Hepatocyte (in vitro differentiated cells): ENCODE data around the gene MLPH. TPM values are rescaled to one million over a fixed set of nuclear protein-coding genes. Genes with fewer than 3 reads are reported as not detected.
A peak's percentile ranks its signal among the peaks of the same experiment; 100 is the strongest.

Experiments used
- DNase-seq: peaks from one replicate; pipeline ENCODE4 v3.0.0-alpha.2; 2016; ENCODE audit warnings: low spot score
- H2AFZ ChIP-seq: fragments of 200-600 bp; sonication (generic); 2 replicates; pipeline ENCODE4 v1.6.0; 2016; ENCODE audit warnings: antibody characterized with exemption, mild to moderate bottlenecking
- H3K27ac ChIP-seq: fragments of 200-600 bp; sonication (generic); 2 replicates; pipeline ENCODE4 v1.5.1; 2016; ENCODE audit warnings: mild to moderate bottlenecking
- H3K27me3 ChIP-seq: fragments of 200-600 bp; sonication (generic); 2 replicates; pipeline ENCODE4 v1.6.1; 2016
- H3K36me3 ChIP-seq: fragments of 200-600 bp; sonication (generic); replicated peaks from 2 replicates; pipeline ENCODE4 v1.5.1; 2016; ENCODE audit warnings: low read depth; ENCODE audit not compliant: insufficient read depth
- H3K4me1 ChIP-seq: fragments of 200-600 bp; sonication (generic); 2 replicates; pipeline ENCODE4 v1.5.1; 2016; ENCODE audit warnings: mild to moderate bottlenecking, moderate library complexity; ENCODE audit not compliant: insufficient read depth
- H3K4me2 ChIP-seq: fragments of 200-600 bp; sonication (generic); 2 replicates; pipeline ENCODE4 v1.6.0; 2016
- H3K4me3 ChIP-seq: fragments of 200-600 bp; sonication (generic); 2 replicates; pipeline ENCODE4 v1.5.1; 2016; ENCODE audit warnings: mild to moderate bottlenecking
- H3K79me2 ChIP-seq: fragments of 200-600 bp; sonication (generic); 2 replicates; pipeline ENCODE4 v1.6.0; 2017; ENCODE audit warnings: mild to moderate bottlenecking
- H3K9me2 ChIP-seq: fragments of 200-600 bp; sonication (generic); replicated peaks from 2 replicates; pipeline ENCODE4 v1.6.0; 2017; ENCODE audit warnings: mild to moderate bottlenecking; ENCODE audit not compliant: insufficient read depth
- H3K9me3 ChIP-seq: fragments of 200-600 bp; sonication (generic); 2 replicates; pipeline ENCODE4 v1.5.1; 2016; ENCODE audit warnings: low read depth, mild to moderate bottlenecking
- H4K20me1 ChIP-seq: fragments of 200-600 bp; sonication (generic); 2 replicates; pipeline ENCODE4 v1.6.0; 2016; ENCODE audit warnings: mild to moderate bottlenecking; ENCODE audit not compliant: insufficient read depth, poor library complexity, severe bottlenecking
- EZH2 ChIP-seq: fragments of 200-600 bp; sonication (generic); IDR thresholded peaks from 2 replicates; pipeline ENCODE4 v1.6.1; 2016; ENCODE audit warnings: antibody characterized with exemption, mild to moderate bottlenecking, borderline replicate concordance
- EZH2phosphoT487 ChIP-seq: fragments of 200-600 bp; sonication (generic); IDR thresholded peaks from one replicate; pipeline ENCODE4 v1.6.1; 2018; ENCODE audit warnings: antibody characterized with exemption, mild to moderate bottlenecking, low read depth, moderate library complexity; ENCODE audit not compliant: unreplicated experiment, severe bottlenecking
- WGBS: methylation state at CpG from one replicate; pipeline ENCODE4 v1.1.6; 2016; ENCODE audit warnings: low lambda C conversion rate; ENCODE audit errors: missing lambda C conversion rate; 5-methylcytosine and 5-hydroxymethylcytosine counted together
- polyA plus RNA-seq: library from polyadenylated mRNA; unstranded; fragments of >200 nt; fragmentation: Nextera tagmentation; extraction: Ambion mirVana; gene quantifications from 2 replicates; pipeline ENCODE4 v1.2.1, GENCODE V29; 2016
- total RNA-seq: library from RNA; depleted of rRNA; stranded (reverse); fragments of >200 nt; gene quantifications from 2 replicates; pipeline ENCODE4 v1.2.3, GENCODE V29; 2014
- TF ChIP-seq, protein P1 (sequence below): fragments of 200-600 bp; sonication (generic); IDR thresholded peaks from 2 replicates; pipeline ENCODE4 v1.5.1; 2016; ENCODE audit warnings: antibody characterized with exemption, mild to moderate bottlenecking; ENCODE audit not compliant: poor library complexity

The MLPH gene
- total and polyA plus RNA-seq, 2 experiments from 2014 or later, result 6.7 to 12.3 TPM

DNA sequence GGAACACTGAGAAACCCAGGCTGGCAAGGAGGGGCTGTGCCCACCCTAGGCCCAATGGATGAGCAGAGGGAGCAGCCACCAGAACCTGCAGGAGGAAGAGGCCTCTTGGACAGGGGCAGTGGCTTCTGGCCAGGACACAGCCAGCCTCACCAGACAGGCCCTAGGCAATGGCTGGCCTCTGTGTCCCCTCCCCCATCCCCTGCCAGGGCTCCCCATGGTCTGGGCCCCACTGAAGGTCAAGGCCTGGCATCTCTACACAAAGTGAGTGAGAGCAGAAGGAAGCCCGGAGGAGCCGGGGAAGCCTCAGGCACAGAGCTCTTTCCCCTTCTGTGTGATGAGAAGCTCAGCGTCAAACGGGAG is 85.7 kb downstream of the MLPH start:
- Histone ChIP-seq H3K79me2 (no peaks in the 10 kb centered on the region), H3K4me1 (peaks cover 11% of the 10 kb centered on the region), H3K4me3 (no peak overlapping the region), H3K9me2 (no peaks in the 10 kb centered on the region), H3K4me2 (no peak overlapping the region), H3K9me3 (no peaks in the 10 kb centered on the region), H4K20me1 (no peaks in the 10 kb centered on the region), H3K27me3 (no peaks in the 10 kb centered on the region), H3K27ac (no peak overlapping the region), H2AFZ (no peak overlapping the region), H3K36me3 (no peaks in the 10 kb centered on the region)
- no peak for TF ChIP-seq EZH2phosphoT487
- WGBS, result 80% methylated on average over 4 of the region's 4 CpGs
- DNase-seq, result no peak

DNA sequence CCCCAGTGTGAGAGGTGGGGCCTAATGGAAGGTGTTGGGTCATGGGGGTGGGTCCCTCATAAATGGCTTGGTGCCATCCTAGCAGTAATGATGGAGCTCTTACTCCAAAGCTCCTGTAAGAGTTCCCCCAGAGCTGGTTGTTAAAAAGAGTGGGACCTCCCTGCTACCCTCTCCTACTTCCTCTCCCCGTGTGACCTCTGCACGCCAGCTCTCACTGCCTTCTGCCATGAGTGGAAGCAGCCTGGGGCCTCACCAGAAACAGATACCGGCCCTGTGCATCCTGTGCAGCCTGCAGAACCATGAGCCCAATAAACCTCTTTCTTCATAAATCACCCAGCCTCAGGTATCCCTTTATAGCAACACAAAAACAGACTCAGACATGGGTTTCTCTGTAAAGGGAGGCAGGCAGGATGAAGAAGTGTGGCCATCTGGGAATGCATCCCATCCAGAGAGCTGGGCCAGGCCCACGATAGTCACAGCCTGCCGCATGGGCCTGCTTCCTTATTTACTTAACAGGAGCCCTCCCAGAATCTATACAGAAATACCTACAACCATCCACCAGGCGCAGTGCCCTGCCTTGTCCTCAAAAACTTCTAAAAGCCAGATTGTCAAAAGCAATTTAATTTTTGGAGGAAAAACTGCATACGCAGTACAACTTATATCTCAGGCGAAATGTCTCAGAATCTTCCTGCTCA is 86.8 kb downstream of the MLPH start:
- no peaks in the 10 kb centered on the region for H3K79me2 ChIP-seq
- H3K4me3 ChIP-seq, result no peak overlapping the region
- no peak overlapping the region for H3K27ac ChIP-seq
- no peak overlapping the region for H2AFZ ChIP-seq
- TF ChIP-seq EZH2phosphoT487 (no peak), EZH2 (no peak)
- TF ChIP-seq, protein P1, sequence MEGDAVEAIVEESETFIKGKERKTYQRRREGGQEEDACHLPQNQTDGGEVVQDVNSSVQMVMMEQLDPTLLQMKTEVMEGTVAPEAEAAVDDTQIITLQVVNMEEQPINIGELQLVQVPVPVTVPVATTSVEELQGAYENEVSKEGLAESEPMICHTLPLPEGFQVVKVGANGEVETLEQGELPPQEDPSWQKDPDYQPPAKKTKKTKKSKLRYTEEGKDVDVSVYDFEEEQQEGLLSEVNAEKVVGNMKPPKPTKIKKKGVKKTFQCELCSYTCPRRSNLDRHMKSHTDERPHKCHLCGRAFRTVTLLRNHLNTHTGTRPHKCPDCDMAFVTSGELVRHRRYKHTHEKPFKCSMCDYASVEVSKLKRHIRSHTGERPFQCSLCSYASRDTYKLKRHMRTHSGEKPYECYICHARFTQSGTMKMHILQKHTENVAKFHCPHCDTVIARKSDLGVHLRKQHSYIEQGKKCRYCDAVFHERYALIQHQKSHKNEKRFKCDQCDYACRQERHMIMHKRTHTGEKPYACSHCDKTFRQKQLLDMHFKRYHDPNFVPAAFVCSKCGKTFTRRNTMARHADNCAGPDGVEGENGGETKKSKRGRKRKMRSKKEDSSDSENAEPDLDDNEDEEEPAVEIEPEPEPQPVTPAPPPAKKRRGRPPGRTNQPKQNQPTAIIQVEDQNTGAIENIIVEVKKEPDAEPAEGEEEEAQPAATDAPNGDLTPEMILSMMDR, result no peak
- WGBS, result 87% methylated on average over 8 of the region's 8 CpGs
- no peaks in the 10 kb centered on the region for H3K9me2 ChIP-seq
- DNase-seq, result no peak
- no peaks in the 10 kb centered on the region for H3K36me3 ChIP-seq
- no peaks in the 10 kb centered on the region for H3K27me3 ChIP-seq
- H3K9me3 ChIP-seq, result no peaks in the 10 kb centered on the region
- H3K4me2 ChIP-seq, result no peak overlapping the region
- peaks cover 11% of the 10 kb centered on the region for H3K4me1 ChIP-seq
- no peaks in the 10 kb centered on the region for H4K20me1 ChIP-seq

DNA sequence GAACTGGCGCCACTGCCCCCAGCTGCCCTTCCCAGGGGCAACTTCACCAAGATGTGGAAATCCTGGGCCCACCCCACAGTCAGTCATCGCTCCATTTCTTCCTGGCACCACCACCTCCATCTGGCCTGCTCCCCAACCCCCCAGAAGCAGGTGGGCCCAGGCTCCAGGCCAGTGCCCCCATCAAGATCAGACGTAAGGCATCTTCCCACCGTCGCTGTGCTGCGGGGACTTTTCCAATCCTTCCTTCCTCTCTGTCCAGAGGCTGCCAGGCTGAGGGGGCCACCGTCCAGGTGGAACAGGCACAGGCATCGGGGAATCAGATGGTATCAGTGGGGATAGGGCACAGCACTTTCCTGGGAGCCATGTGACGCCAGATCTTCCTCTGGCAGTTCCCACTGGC is 87.4 kb downstream of the MLPH start:
- 94% methylated on average over 9 of the region's 9 CpGs for WGBS
- no peaks in the 10 kb centered on the region for H4K20me1 ChIP-seq
- no peak overlapping the region for H3K4me3 ChIP-seq
- peak overlapping the region; percentile 3 for H3K27ac ChIP-seq
- DNase-seq, result no peak
- no peaks in the 10 kb centered on the region for H3K36me3 ChIP-seq
- no peak for TF ChIP-seq EZH2phosphoT487
- TF ChIP-seq EZH2, result no peak
- TF ChIP-seq, protein P1, result no peak
- H3K79me2 ChIP-seq, result no peaks in the 10 kb centered on the region
- no peaks in the 10 kb centered on the region for H3K9me2 ChIP-seq
- no peak overlapping the region for H3K4me2 ChIP-seq
- H3K27me3 ChIP-seq, result no peaks in the 10 kb centered on the region
- no peaks in the 10 kb centered on the region for H3K9me3 ChIP-seq
- peaks cover 11% of the 10 kb centered on the region for H3K4me1 ChIP-seq
- no peak overlapping the region for H2AFZ ChIP-seq

DNA sequence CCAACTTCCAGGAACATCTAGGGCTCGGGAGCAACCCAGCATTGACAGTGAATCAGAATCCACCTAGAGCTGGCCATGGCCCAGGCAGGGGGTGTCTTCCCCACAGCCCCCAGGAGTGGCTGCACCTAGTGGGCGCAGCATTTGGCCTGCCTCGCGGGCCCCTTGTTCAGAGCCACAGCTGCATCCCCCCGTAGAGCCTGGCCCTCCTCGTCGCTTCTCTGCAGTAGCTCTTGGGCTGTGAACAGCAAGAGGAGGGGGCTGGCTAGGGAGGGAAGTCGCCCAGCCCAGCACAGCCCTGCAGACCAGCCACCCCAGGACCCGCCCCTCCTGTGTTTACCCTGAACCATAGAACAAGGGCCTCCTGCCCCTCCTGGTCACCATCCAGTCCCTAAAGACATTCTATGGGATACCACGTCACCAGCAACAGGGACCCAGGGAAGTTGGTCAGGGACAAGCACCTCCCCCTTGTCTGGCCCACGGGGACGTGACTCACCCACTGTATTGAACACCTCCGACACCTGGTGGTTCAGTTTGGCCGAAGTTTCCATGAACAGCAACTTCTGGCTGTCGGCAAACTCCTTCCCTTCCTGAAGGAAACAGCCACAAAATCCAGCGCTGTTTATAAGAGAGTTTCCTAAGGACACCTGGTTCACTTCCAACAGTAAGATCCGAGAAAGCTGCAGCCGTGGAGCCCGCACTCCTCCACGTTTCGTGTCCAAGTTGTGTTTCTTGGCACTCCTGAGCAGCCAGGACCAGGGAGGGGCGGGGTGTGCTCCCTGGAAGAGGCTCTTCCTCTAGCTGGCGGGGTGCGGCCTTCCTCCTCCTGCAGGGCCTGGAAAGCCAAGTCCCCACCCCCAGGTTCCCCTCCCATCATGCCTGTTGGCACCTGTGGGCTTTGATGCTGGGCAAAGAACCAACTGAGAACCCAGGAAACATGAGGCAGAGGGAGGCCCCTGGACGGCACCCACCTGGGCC is 88.1 kb downstream of the MLPH start:
- peaks cover 11% of the 10 kb centered on the region for H3K4me1 ChIP-seq

More for the DNA sequence above, 88.1 kb downstream of the MLPH start:
- H2AFZ ChIP-seq, result no peak overlapping the region
- peak overlapping the region; percentile 3 for H3K27ac ChIP-seq
- H4K20me1 ChIP-seq, result no peaks in the 10 kb centered on the region
- H3K27me3 ChIP-seq, result no peaks in the 10 kb centered on the region
- H3K79me2 ChIP-seq, result no peaks in the 10 kb centered on the region
- no peaks in the 10 kb centered on the region for H3K36me3 ChIP-seq
- TF ChIP-seq, protein P1, result no peak
- TF ChIP-seq EZH2phosphoT487, result no peak
- TF ChIP-seq EZH2, result no peak
- H3K9me3 ChIP-seq, result no peaks in the 10 kb centered on the region
- DNase-seq, result peak; percentile 47
- WGBS, result 81% methylated on average over 21 of the region's 25 CpGs
- no peak overlapping the region for H3K4me3 ChIP-seq
- no peaks in the 10 kb centered on the region for H3K9me2 ChIP-seq
- H3K4me2 ChIP-seq, result no peak overlapping the region
